ENCODE data around the gene RAE1.
"Not testable (repeated sequence)": the region's sequence is repeated elsewhere in the genome, so short reads cannot be mapped to it uniquely, and the experiment has no call there.

Gene RAE1

DNA sequence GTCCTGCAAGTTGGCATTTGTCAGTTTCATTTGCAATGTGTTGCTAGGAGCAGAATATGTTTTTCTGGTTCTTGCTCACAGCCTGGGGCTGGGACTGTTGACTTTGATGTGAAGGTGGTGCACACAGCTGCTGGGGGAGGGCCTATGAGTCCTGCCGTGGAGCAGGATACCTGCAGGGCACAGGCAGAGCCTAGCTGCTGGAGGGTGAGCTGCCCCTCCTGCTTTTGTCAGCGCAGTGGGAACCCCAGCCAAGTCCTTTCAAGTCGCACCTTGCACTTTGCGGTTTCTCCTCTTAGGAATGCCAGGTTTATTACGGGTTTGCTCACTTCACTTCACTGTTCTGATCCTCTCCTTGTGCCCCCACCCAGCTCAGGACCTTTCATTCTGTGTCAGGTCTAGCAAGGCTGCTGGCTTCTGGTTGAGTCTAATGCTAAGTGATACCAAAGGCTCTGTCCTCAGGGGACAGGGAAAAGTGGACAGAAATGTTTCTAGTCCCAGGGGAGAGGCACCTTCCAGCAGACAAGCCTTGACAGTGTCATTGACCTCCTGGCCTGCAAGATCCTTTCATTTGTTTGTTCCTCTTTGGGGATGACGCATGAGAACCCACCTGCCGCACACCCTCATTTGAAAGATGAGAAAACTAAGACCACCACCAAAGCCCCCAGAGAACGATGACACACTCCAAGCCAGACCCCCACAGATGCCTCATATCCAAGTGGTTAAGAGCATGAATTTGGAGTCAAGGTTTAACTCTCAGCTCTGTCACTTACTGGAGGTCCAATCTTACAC is 24.2 kb upstream of the RAE1 start:
- no peak for DNase-seq (ENCODE audit: low read depth)

DNA sequence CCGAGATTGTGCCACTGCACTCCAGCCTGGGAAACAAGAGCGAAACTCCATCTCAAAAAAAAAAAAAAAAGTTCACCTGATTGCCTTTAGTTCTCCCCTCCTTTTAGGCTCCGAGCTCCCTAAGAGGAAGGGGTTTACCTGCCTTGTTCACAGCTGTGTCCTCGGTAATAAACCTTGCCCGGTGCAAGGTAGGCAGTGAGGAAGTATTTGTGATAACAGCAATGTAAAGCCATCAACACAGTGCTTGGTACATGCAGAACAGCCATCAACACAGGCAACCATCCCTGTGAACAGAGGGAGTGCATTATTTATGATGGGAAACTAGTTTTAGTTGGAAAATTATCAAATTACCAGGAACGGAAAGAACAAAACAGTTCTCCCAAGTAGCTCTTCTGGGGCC is 23.2 kb upstream of the RAE1 start:
- DNase-seq (ENCODE audit: low read depth) = no peak

DNA sequence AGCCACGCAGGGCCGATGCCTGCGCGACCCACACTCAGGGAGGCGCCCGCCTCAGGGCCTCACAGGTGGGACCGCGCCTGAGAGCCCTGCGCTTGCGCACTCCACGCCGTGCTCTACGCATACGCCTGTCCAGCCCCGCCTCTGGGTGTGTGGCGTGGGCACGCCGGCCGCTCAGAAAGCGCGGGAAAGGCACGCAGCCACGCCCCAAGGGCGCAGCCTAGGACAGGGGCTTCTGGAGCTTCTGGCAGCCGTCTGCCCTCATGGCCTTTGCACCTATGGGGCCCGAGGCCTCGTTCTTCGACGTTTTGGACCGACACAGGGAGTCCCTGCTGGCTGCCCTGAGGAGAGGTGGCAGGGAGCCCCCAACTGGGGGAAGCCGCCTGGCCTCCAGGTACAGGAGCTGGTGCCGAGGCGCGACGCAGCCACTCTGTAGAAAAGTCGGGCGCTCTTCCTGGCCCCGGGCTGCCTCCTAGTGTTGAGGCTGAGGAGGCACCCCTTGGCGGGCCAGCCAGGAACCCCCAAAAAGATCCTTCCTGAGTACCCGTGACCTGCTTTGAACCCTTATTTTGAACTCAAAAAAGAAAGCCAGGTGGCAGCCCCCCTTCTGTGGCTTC is 21.3 kb upstream of the RAE1 start, which contains the start of gene SPO11:
Gene SPO11, plus strand, starts transcription at position 196 of the 614 bp plus-strand sequence. Its CDS starts 65 bp downstream, at position 261.
- no peak for DNase-seq (ENCODE audit: low read depth)

DNA sequence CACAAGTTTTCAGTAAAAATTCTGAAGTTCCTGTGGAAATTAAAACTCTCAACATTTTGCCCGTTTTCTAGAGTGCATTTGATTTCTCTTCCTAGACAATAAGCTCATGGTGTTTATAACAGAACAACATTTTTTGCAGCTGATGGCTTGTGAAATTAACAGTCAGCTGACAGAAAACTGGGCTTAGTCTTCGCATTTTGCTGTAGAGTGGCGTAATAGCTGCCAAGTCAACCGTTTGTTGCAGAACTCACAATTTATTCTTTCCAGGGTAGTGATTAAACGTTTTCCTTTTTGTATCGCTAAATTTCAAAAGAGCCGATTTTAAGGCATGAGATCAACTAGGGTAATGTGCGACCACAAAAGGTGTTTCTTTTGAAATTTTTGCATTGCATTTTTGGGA is 20.1 kb upstream of the RAE1 start:
- DNase-seq (ENCODE audit: low read depth) = no peak

DNA sequence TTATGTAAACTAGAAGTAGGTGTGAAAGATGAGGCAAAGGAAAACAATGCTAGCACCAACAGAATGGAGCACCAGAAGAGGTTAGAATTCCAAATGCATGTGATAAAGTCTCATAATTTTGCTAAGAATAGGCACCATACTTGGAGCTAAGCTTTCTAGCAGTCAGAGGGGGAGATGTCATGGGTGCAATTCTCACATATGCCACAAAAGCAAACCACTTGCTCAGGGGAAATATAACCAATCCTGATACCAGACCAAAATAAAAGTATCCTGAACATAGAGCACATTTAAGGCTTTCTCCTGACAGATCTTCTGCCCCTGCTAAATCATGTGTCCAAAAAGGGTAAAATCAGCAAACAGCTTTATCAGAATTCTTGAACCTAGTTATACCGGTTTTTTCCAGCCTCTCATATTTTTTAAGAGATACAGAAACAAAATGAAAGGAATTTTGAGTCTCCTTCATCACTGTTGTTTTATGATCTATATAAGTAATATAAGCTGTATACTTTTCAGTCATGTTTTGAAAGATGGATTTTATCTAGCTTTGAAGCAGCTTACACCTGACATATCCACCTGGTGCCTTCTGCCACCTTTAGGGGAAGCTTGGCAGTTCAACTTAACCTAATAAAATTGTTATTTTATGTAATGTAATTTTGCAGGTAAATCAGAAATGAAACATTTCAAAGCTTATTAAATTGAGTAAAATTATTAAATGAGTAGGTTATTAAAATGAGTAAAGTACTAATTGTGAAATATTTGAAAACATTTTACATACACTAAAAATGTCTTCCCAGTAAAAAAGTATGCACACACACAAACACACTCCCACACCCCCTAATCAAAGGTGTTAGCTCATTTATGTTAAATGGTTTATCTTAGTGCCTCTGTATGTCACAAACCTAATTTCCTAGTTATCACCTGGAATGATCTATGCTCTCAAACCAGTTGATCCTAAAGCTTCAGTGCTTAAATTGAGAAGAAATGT is 18.7 kb upstream of the RAE1 start:
- DNase-seq (ENCODE audit: low read depth) = no peak

DNA sequence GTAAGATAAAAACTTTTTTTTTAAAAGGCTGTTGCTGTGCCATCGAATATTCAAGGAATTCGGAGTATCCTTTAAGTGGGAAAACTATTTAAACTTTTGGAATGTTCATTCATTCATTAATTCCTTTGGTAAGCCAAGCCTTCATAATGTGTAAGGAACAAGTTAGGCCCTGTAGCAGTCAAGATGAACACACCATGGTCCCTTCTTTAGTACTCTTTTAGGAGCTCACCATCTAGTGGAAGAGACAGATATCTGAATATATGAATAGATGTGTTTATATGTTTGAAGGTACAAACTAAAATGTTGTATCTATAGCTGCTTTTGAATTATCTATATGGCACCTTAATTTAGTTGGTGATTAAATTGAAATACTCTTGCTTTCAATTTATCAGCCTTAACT is 15.7 kb upstream of the RAE1 start:
- peak; percentile 16 for DNase-seq (ENCODE audit: low read depth)

DNA sequence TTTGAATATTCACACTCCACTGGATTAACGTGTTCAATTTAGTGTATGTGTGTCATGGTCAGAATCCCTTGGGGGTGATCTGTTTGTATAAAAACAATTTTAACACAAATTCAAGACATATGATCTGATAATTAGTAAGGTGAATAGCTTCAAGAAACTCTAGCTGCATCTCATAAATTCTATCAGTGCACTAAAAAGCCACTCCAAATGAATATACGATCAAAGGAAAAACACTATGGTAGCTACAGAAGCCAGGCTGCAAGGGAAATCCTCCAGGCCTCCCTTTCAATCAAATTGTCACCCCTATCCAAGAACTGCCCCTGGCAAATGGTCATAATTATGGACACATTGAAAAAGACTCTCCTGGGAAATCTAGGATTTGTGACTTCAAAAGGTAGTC is 9.4 kb upstream of the RAE1 start:
- no peak for DNase-seq (ENCODE audit: low read depth)

DNA sequence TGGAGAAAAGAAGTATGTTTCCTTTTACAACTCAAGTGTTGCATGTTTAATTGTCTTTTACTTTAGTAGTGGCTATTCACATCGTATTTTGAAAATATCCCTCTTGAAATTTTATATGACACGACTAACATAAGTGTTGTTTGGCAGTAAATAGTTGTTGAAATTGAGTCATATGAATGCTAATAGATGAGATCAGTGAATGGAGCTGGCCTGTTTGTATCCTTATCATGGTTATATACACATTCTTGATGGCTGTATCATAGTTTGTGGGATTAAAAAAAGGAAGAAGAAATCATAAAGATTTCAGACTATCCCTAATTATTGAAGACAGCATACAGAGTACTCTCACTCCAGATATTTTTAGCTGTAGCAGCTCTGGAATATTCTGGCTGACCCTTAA is 8.2 kb upstream of the RAE1 start:
- peak; percentile 56 for DNase-seq (ENCODE audit: low read depth)

DNA sequence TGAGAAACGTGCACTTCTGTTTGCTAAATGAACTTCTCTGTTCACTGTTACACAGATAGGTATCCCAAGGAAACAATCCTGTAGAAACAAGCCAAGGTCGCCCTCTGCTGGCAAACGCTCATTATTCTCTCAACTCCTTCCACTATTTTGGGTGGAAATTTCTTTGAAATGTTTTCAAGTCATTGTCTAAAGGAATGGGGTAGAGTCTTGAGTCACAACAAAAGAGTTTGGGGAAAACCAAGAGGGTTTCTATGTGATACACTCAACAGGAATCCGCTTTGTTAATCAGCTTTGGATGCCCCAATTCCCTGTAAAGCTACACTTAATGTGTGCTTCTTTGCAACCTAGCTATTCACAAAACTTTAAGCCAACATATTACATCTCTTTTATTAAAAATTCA is 4.6 kb upstream of the RAE1 start:
- peak; percentile 74 for DNase-seq (ENCODE audit: low read depth)

DNA sequence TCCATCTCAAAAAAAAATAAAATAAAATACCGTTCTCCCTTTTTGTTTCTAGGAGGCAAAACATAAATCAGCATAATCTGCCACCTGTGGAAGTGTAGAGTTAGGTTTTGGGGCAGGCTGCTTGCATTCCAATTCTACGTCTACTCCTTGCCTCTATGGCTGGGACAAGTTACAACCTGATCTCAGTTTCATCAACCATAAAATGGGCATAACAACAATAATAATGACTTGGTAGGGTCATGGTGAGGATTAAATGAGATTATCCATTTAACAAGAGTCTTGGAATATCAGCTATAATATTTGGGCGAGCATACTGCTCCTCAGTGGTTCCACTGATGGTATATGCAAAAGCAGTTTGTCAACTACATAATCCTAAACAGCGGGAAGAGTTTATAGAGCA is 3.7 kb upstream of the RAE1 start:
- DNase-seq (ENCODE audit: low read depth) = no peak

DNA sequence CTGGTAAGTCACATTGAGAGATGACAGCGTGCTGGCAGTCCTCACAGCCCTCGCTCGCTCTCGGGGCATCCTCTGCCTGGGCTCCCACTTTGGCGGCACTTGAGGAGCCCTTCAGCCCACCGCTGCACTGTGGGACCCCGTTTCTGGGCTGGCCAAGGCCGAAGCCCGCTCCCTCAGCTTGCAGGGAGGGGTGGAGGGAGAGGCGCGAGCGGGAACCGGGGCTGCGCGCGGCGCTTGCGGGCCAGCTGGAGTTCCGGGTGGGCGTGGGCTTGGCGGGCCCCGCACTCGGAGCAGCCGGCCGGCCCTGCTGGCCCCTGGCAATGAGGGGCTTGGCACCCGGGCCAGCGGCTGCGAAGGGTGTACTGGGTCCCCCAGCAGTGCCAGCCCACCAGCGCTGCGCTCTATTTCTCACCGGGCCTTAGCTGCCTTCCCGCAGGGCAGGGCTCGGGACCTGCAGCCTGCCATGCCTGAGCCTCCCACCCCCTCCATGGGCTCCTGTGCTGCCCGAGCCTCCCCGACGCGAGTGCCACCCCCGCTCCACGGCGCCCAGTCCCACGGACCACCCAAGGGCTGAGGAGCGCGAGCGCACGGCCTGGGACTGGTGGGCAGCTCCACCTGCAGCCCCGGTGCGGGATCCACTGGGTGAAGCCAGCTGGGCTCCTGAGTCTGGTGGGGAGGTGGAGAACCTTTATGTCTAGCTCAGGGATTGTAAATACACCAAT is 2.7 kb upstream of the RAE1 start:
- DNase-seq (ENCODE audit: low read depth) = not testable (repeated sequence)

DNA sequence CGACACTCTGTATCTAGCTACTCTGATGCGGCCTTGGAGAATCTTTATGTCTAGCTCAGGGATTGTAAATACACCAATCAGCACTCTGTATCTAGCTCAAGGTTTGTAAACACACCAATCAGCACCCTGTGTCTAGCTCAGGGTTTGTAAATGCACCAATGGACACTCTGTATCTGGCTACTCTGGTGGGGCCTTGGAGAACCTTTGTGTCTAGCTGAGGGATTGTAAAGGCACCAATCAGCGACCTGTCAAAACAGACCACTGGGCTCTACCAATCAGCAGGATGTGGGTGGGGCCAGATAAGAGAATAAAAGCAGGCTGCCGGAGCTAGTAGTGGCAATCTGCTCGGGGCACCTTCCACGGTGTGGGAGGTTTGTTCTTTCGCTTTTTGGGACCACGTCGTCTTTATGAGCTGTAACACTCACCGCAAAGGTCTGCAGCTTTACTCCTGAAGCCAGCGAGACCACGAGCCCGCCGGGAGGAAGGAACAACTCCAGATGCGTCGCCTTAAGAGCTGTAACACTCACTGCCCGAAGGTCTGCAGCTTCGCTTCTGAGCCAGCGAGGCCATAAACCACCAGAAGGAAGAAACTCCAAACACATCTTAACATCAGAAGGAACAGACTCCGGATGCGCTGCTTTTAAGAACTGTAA is 2.0 kb upstream of the RAE1 start:
- DNase-seq (ENCODE audit: low read depth) = not testable (repeated sequence)

DNA sequence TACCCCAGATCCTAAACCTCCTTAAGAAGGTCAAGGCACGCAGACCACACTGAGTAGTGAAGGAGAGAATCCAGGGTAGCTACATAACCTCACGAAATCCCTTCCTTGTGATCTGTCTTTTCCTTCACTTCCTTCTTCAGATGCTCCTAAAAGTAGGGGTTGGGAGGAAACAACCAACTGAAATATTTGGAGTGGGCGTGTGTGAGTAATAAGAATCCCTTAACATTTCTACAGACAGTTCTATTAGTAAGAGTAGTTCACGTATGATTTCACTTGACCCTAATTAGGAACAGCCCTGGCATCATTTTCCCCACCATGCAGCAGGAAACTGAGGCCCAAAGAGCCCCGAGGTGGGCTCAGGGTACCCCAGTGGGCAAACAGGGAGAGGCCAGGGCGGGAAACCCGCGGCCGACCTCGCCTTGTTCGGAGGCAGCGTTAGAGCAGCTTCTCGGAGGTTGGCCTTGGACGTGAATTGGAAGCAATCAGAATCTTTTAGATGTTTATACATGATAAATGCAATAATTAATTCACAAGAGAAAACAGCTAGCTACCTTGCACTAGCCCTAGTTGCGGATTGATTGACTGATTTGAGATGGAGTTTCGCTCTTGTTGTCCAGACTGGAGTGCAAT is 859 bp upstream of the RAE1 start:
- peak; percentile 12 for DNase-seq (ENCODE audit: low read depth)

DNA sequence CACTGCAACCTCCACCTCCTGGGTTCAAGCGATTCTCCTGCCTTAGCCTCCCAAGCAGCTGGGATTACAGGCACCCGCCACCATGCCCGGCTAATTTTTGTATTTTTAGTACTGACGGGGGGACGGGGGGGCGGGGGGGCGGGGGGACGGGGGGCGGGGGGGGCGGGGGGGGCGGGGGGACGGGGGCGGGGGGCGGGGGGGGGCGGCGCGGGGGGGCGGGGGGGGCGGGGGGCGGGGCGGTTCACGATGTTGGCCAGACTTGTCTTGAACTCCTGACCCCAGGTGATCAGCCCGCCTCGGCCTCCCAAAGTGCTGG is 371 bp upstream of the RAE1 start:
- not testable (repeated sequence) for DNase-seq (ENCODE audit: low read depth)

DNA sequence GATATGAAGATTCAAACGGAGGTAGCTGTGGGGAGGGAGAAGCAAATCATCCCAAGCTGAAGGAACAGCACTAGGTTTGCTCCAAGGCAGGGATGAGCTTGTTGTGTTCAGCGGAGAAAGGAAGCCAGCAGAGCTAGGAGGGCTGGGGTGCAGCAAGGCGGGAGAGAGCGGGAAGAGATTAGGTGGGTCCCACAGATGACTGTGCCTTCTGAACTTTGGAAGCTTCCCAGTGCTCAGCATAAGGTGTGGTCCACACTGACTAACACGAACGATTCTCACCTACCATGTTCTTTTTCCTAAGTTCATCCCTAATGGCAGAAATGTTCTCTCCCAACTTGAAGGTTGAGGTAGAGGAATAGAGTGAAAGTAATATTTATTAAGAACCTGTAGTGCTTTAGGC is 1.2 kb downstream of the RAE1 start:
- DNase-seq (ENCODE audit: low read depth) = no peak

DNA sequence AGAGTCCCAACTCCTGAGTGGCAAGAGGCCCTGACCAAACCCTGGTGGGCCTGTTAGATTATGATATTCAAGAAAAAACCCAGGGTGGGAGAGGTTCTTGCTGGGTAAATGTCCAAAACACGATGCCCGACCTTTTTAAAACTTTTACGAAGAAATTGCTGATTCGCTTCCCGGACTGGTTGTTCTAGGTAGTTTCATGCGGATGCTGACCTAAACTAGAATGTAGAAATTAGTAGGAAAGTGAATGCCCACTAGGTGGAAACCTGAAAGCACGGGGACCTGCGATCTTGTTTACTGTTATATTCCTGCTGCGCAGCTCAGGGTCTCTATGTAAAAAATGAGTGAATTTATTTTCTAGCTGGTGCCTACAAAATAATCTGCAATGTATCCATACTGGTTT is 2.3 kb downstream of the RAE1 start:
- no peak for DNase-seq (ENCODE audit: low read depth)

DNA sequence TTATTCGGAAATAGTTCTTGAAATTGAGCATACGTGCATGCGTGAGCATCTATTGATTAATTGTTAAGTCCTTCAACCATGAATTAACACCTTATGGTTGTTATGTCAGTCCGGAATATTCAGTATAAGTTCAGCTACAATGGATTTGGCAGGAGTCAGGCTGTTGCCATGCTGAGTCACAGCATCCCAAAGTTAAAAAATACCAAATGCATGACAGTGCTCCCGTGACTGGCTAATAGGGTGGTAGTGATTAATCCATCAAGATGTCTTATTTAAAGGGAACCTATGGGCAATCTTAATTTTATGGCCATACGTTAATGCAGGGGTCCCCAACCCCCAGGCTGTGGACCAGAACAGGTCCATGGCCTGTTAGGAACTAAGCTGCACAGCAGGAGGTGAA is 10.5 kb downstream of the RAE1 start:
- peak; percentile 89 for DNase-seq (ENCODE audit: low read depth)

DNA sequence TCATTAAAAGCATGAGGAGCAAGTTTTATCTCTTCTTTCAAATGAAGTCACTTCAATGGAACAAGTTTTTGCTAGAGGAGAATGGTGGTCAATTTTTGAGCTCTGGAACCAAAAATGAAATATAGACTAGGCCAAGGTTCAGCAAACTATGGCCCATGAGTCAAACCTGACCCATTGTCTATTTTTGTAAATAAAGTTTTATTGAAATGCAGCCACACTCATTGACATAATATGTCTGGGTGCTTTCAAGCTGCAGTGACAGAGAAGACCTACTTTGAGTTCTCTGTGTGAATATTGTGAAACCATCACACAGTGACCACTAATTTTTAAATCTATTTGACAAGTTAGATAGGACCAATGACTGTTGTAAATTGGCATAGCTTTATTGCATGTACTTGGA is 13.4 kb downstream of the RAE1 start:
- DNase-seq (ENCODE audit: low read depth) = no peak

DNA sequence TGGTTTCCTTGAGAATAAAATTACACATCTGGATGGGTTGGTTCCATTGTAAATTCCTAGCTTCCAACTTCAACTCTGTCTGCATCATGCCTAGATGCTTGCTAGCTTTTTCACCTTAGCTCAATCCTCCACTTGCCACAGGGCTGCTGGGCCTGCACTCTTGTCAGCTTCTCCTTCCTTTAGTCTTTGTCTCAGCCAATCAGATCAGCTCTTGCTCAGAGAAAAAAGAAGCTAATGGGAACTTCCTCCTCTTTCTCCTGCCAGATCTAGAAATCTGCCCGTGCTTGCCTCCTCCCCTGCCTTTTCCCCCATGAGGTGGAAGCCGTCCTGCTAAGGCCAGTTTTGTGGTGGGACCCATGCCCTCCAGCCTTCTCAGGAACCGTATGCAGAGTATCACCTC is 18.5 kb downstream of the RAE1 start:
- no peak for DNase-seq (ENCODE audit: low read depth)

DNA sequence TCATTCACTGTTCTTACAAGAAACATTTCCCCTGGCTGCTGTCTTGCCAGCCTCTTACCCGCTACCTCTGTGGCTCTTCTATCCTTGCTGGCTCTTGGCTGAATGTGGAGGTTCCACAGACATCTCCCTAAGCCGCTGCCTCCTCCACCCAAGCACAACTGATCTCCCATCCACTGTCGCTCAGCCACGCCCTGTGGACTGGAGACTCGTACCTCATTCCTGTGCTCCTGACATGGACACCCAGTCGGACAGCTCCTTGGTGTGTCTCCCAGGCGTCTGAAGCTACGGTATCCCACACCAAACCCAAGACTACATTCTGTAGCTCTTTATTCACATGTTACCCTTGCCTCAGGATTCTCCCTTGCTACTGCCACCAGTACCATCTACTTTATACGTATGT is 19.3 kb downstream of the RAE1 start:
- no peak for DNase-seq (ENCODE audit: low read depth)

DNA sequence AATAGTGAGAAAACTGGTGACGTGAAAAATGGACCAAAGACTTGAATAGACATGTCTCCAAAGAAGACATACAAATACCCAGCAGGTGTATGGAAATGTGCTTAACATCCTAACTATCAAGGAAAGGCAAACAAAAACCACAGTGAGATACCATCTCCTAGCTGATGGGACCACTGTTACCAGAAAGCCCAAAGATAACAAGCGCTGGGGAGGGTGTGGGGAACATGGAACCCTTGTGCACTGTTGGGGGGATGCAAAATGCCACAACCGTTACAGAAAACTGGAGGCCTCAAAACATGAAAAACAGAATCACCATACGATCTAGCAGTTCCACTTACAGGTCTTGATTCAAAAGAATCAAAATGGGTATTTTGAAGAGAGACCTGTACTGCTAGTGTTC is 20.3 kb downstream of the RAE1 start:
- no peak for DNase-seq (ENCODE audit: low read depth)
